Immature natural killer cell (primary cell): ENCODE measurements around the gene IFT27. TPM values are rescaled to one million over a fixed set of nuclear protein-coding genes. Genes with fewer than 3 reads are reported as not detected.

Experiments
- DNase-seq, 3 donors: peaks; one replicate each; pipeline ENCODE4 v3.0.0; 2022; ENCODE audit warnings: mixed read lengths in 1 of 3
- H3K27ac Mint-ChIP-seq, 6 donors: one replicate each; pipeline ENCODE4 v1.8.0; 2020; ENCODE audit warnings: mixed read lengths in 6 of 6, mild to moderate bottlenecking in 5 of 6, inconsistent platforms in 4 of 6, moderate library complexity in 3 of 6
- H3K27me3 Mint-ChIP-seq, 3 donors: one replicate each; pipeline ENCODE4 v1.8.0; 2020 to 2021; ENCODE audit warnings: low read depth in 3 of 3, mild to moderate bottlenecking in 3 of 3, mixed read lengths in 3 of 3, moderate library complexity in 3 of 3, inconsistent platforms in 1 of 3
- H3K36me3 Mint-ChIP-seq, 3 donors: one replicate each; pipeline ENCODE4 v1.8.0; 2020; ENCODE audit warnings: mixed read lengths in 3 of 3, inconsistent platforms in 2 of 3, mild to moderate bottlenecking in 2 of 3
- H3K4me1 Mint-ChIP-seq, 2 donors: one replicate each; pipeline ENCODE4 v1.8.0; 2020; ENCODE audit warnings: inconsistent platforms in 2 of 2, mild to moderate bottlenecking in 2 of 2, mixed read lengths in 2 of 2, moderate library complexity in 1 of 2
- H3K4me3 Mint-ChIP-seq, 5 donors: one replicate each; pipeline ENCODE4 v1.8.0; 2020; ENCODE audit warnings: mild to moderate bottlenecking in 5 of 5, mixed read lengths in 5 of 5, inconsistent platforms in 3 of 5, moderate library complexity in 3 of 5
- H3K9me3 Mint-ChIP-seq, 6 donors: one replicate each; pipeline ENCODE4 v1.8.0; 2020; ENCODE audit warnings: mild to moderate bottlenecking in 6 of 6, mixed read lengths in 6 of 6, inconsistent platforms in 4 of 6, moderate library complexity in 3 of 6
- polyA plus RNA-seq, 3 donors: library from polyadenylated mRNA; unstranded; fragments of 300-500 nt; fragmentation: Illumina TruSeq; gene quantifications; one replicate each; pipeline ENCODE4 v1.2.3, GENCODE V29; 2021

Gene IFT27
- polyA plus RNA-seq, 3 donors from 2014 or later, result 11.5 to 18.1 (median 13.0) TPM

DNA sequence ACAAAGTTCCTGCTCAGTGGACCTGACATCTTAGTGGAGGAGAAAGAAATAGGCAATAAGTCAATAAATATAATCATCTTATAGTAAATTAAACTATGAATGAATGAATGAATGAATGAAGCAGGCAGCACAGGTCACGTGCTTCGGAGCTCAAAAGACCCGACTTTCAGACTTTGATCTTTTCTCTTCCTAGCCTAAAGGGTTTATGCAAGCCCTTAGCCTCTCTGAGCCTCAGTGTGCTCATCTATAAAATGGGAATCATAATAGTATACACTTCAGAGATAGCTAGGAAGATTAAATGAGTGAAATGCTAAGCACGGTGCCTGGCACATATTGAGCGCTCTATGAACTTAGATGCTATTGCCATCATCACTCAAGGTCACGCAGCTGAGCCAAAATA, 33.4 kb upstream of the IFT27 start:
- Mint-ChIP-seq H3K4me1 (no peaks in the 10 kb centered on the region), H3K27me3 (peaks cover 2 to 11% (median 9%) of the 10 kb centered on the region in 3 donors), H3K36me3 (no peaks in the 10 kb centered on the region), H3K27ac (no peak overlapping the region), H3K9me3 (no peaks in the 10 kb centered on the region), H3K4me3 (no peak overlapping the region)
- DNase-seq, result no peak

DNA sequence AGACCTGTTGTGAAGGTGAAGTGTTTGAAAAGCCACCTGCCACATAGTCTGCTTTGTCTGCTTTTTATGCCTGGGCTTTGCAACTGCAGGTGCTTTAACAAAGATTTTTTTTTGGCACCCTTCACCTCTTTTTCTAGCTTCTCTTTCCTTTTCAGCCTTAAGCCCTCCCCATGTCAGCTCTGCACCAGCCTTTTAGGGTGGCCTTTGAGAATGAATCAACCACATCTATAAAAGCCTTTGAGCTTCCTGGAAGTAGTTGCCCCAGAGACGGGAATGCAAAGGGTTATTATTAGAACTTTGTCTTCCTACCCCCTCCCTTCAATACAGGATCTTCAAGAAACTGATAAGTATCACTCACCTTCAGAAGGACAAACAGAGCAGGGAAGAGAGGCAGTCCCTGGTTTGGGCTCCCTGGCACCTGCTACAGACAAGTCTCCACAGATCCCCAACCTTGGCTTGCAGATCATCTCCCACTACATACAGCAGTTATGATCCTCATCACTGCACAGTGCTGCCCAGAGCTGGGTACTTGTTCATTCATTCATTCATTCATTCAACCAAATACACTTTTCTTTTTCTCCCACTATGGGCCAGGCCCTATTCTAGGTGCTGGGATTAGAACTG, 32.9 kb upstream of the IFT27 start:
- Mint-ChIP-seq H3K27ac (no peak overlapping the region), H3K36me3 (no peaks in the 10 kb centered on the region), H3K9me3 (no peaks in the 10 kb centered on the region), H3K4me3 (no peak overlapping the region), H3K27me3 (peaks cover 2 to 9% (median 8%) of the 10 kb centered on the region in 3 donors), H3K4me1 (no peaks in the 10 kb centered on the region)
- no peak for DNase-seq

GRCh38 chr22:36807627-36808026, 31.7 kb upstream of the IFT27 start:
- peaks cover 2 to 11% (median 8%) of the 10 kb centered on the region in 3 donors for H3K27me3 Mint-ChIP-seq
- H3K9me3 Mint-ChIP-seq, result no peaks in the 10 kb centered on the region
- DNase-seq, result no peak
- H3K4me1 Mint-ChIP-seq, result no peaks in the 10 kb centered on the region
- no peak overlapping the region for H3K27ac Mint-ChIP-seq
- no peak overlapping the region for H3K4me3 Mint-ChIP-seq
- H3K36me3 Mint-ChIP-seq, result no peaks in the 10 kb centered on the region

DNA sequence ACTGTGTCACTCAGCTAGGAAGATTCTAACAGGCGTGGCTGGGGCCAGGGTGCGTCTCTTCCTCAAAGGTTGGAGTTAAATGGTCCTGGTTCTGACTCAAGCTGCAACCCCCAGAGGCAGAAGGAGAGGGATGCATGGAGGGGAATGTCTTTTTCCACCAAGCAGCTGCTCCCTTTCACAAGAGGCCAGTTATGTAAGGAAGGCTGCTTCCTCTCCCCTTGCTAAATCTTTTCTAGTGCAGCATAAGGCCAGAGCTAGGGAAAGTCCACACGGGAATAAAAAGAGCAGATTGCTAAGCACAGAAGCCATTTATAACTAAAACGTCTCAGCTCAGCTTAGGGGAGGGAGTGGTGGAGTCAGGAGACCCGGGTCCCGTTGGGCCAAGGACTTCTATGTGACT, 30.9 kb upstream of the IFT27 start:
- H3K27me3 Mint-ChIP-seq, result peaks cover 2 to 13% (median 8%) of the 10 kb centered on the region in 3 donors
- H3K4me1 Mint-ChIP-seq, result no peaks in the 10 kb centered on the region
- no peaks in the 10 kb centered on the region for H3K9me3 Mint-ChIP-seq
- no peak overlapping the region for H3K27ac Mint-ChIP-seq
- H3K4me3 Mint-ChIP-seq, result no peak overlapping the region
- no peaks in the 10 kb centered on the region for H3K36me3 Mint-ChIP-seq
- no peak for DNase-seq

GRCh38 chr22:36803358-36803757, 27.4 kb upstream of the IFT27 start:
- no peaks in the 10 kb centered on the region for H3K9me3 Mint-ChIP-seq
- DNase-seq, result no peak
- H3K4me1 Mint-ChIP-seq, result no peaks in the 10 kb centered on the region
- H3K36me3 Mint-ChIP-seq, result no peaks in the 10 kb centered on the region
- H3K27me3 Mint-ChIP-seq, result peaks cover 2 to 11% (median 5%) of the 10 kb centered on the region in 3 donors
- H3K4me3 Mint-ChIP-seq, result no peak overlapping the region
- no peak overlapping the region for H3K27ac Mint-ChIP-seq

- no peaks in the 10 kb centered on the region for H3K4me1 Mint-ChIP-seq
- H3K27me3 Mint-ChIP-seq, result peaks cover 0 to 10% (median 6%) of the 10 kb centered on the region in 3 donors
- no peak overlapping the region for H3K4me3 Mint-ChIP-seq
- no peaks in the 10 kb centered on the region for H3K36me3 Mint-ChIP-seq
- no peaks in the 10 kb centered on the region for H3K9me3 Mint-ChIP-seq
- DNase-seq, result no peak
- no peak overlapping the region for H3K27ac Mint-ChIP-seq
These were observed 22.8 kb upstream of the IFT27 start for GRCh38 chr22:36798674-36799066.

DNA sequence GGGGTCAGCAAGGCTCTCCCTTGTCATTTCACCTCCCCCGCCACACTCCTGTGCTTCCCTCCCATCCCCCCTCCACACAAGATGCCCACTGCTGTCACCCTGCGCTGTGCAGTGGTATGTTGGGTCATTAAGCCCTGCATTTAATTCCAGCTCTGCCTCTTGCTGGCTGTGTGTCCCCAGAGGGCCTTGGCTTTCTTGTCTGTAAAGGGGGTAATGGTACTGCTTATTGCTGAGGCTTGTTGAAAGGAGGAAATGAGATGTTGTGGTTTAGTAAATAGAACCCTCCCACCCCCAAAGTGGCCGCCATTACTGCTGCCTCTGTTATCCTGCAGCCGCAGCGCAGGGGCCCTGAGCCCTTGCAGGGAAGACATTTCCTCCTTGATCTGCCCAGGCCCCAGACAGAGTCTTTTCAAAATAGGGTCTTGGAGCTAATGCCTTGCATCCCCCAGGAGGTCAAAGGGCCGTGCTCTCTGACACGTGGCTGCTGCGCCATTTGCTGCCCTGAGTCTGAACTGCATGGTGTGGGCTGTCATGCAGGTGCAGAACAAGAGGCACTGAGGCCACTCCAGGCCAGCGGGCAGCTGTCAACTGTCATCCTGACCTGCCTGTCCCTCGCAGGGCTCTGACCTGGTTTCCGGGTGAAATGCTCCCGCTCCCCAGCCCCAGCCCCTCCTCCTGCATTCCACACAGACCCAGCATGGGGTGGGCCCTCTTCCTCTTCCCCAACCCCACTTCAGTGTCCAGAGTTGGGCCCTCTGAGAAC, 22.2 kb upstream of the IFT27 start:
- no peaks in the 10 kb centered on the region for H3K4me1 Mint-ChIP-seq
- H3K36me3 Mint-ChIP-seq, result no peaks in the 10 kb centered on the region
- DNase-seq, result no peak
- peaks cover 0 to 9% (median 2%) of the 10 kb centered on the region in 3 donors for H3K27me3 Mint-ChIP-seq
- H3K9me3 Mint-ChIP-seq, result no peaks in the 10 kb centered on the region
- no peak overlapping the region for H3K4me3 Mint-ChIP-seq
- H3K27ac Mint-ChIP-seq, result no peak overlapping the region

GRCh38 chr22:36797374-36797773, 21.5 kb upstream of the IFT27 start:
- no peak overlapping the region for H3K4me3 Mint-ChIP-seq

GRCh38 chr22:36796552-36797175, 20.7 kb upstream of the IFT27 start:
- Mint-ChIP-seq H3K27ac (no peak overlapping the region), H3K36me3 (no peaks in the 10 kb centered on the region), H3K9me3 (no peaks in the 10 kb centered on the region), H3K4me1 (no peaks in the 10 kb centered on the region), H3K27me3 (peaks cover 0 to 6% (median 2%) of the 10 kb centered on the region in 3 donors), H3K4me3 (no peak overlapping the region)
- no peak for DNase-seq

More at GRCh38 chr22:36797374-36797773, 21.5 kb upstream of the IFT27 start:
- Mint-ChIP-seq H3K4me1 (no peaks in the 10 kb centered on the region), H3K27ac (no peak overlapping the region), H3K9me3 (no peaks in the 10 kb centered on the region), H3K36me3 (no peaks in the 10 kb centered on the region), H3K27me3 (peaks cover 0 to 8% (median 2%) of the 10 kb centered on the region in 3 donors)
- DNase-seq, result no peak

GRCh38 chr22:36795633-36796032, 19.7 kb upstream of the IFT27 start:
- Mint-ChIP-seq H3K4me1 (no peaks in the 10 kb centered on the region), H3K9me3 (no peaks in the 10 kb centered on the region), H3K27ac (no peak overlapping the region), H3K36me3 (no peaks in the 10 kb centered on the region), H3K4me3 (no peak overlapping the region), H3K27me3 (peaks cover 0 to 6% (median 2%) of the 10 kb centered on the region in 3 donors)
- DNase-seq, result no peak

DNA sequence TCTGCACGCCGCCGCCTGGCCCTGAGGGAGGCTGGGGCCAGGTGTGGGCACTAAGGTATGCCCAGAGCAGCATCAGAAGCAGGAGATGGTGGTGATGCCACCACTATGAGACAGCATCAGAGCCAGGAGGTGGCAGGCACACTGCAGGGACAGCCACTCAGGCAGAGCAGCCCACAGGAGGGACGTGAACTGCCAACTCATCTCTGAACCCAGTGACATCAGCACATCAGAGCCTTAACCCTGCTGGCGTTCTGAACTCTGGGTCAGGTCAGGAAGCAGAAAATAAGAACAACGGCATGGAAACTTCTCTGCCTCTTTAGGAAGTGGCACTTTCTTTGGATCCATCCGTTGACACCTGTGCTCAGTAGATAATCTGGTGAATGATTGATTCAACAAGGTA, 14.7 kb upstream of the IFT27 start:
- Mint-ChIP-seq H3K27me3 (peaks cover 4 to 11% (median 6%) of the 10 kb centered on the region in 3 donors), H3K27ac (no peak overlapping the region), H3K4me3 (no peak overlapping the region), H3K4me1 (no peaks in the 10 kb centered on the region), H3K36me3 (no peaks in the 10 kb centered on the region), H3K9me3 (no peaks in the 10 kb centered on the region)
- DNase-seq, result no peak

DNA sequence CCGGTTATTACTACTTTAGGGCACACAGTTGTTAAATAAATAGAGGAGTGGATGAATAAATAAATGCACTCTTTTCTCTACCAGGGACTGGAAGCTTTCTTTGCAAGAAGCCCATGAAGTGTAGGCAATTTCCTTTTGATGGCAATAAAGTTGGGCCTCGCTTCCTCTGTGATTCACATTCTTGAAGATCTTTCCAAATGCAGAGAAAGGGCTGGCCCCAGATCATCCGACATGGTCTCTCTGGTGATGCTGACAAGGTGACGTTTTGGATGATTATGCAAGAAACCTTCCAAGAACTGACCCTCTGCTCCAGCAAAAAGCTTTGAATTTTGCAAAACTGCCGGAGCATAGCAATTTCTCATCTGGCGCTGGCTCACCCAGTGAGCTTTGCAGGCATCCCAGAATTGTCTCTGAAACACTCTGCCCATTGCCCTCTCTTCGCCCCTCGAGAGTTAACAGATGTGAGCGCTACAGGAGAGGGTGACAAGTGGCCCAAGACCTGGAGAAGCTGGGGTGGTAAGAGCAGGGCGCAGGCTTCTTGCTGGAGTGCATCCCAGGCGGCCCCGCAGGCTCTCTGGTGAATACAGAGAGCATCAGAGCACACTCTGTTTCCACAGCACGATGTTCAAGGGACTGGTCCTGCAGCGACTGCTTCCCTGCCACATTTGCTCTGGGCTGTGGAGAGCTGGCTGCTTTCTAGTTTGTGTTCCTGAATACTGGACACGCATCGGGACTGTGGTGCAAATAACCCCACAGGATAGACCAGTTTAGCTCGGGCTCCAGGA, 11.5 kb upstream of the IFT27 start:
- no peaks in the 10 kb centered on the region for H3K9me3 Mint-ChIP-seq
- DNase-seq, result no peak
- H3K27me3 Mint-ChIP-seq, result peaks cover 9 to 10% (median 9%) of the 10 kb centered on the region in 3 donors
- peaks cover under 1 to 2% of the 10 kb centered on the region in 2 donors for H3K4me1 Mint-ChIP-seq
- no peak overlapping the region for H3K4me3 Mint-ChIP-seq
- no peaks in the 10 kb centered on the region for H3K36me3 Mint-ChIP-seq
- H3K27ac Mint-ChIP-seq, result no peak overlapping the region

DNA sequence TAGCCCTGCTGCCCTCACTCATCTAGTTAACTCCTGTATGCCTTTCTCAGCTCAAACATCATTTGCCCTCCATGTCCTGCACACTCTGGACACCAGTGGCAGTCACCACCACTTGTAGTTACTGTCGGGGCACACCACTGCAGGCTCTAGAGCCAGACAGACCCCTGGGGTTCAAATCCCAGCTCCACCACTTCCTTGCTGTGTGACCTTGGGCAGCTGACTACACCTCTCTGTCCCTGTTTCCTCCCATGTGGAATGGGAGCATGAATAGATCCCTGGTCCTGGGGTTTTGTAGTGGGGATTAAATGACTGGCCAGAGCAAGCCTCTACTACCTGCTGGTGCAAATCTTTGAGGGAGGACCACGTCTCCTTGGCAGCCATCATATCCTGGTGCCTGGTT, 7.8 kb upstream of the IFT27 start:
- Mint-ChIP-seq H3K9me3 (no peaks in the 10 kb centered on the region), H3K4me1 (peaks cover 7 to 8% of the 10 kb centered on the region in 2 donors), H3K27ac (no peak overlapping the region), H3K36me3 (no peaks in the 10 kb centered on the region), H3K4me3 (no peak overlapping the region), H3K27me3 (peaks cover 8 to 12% (median 9%) of the 10 kb centered on the region in 3 donors)
- DNase-seq, result no peak
